Neuron (in vitro differentiated cells): ENCODE data around the gene IL17C.

Experiments used
- H2AFZ ChIP-seq: one replicate; pipeline ENCODE4 v1.6.1; 2013; ENCODE audit warnings: low read depth, mild to moderate bottlenecking, inconsistent platforms, low read length, moderate library complexity
- H3K27me3 ChIP-seq: one replicate; pipeline ENCODE4 v1.6.1; 2013; ENCODE audit warnings: low read length; ENCODE audit not compliant: insufficient read depth
- H3K36me3 ChIP-seq: one replicate; pipeline ENCODE4 v1.6.1; 2013; ENCODE audit warnings: low read length; ENCODE audit not compliant: insufficient read depth
- H3K4me1 ChIP-seq: one replicate; pipeline ENCODE4 v1.6.1; 2013; ENCODE audit warnings: low read length; ENCODE audit not compliant: insufficient read depth
- H3K4me3 ChIP-seq: 2 replicates; pipeline ENCODE4 v1.5.1; 2013; ENCODE audit warnings: mild to moderate bottlenecking, low read length, moderate library complexity
- H3K9me3 ChIP-seq: one replicate; pipeline ENCODE4 v1.6.1; 2013; ENCODE audit warnings: low read length

IL17C gene

DNA sequence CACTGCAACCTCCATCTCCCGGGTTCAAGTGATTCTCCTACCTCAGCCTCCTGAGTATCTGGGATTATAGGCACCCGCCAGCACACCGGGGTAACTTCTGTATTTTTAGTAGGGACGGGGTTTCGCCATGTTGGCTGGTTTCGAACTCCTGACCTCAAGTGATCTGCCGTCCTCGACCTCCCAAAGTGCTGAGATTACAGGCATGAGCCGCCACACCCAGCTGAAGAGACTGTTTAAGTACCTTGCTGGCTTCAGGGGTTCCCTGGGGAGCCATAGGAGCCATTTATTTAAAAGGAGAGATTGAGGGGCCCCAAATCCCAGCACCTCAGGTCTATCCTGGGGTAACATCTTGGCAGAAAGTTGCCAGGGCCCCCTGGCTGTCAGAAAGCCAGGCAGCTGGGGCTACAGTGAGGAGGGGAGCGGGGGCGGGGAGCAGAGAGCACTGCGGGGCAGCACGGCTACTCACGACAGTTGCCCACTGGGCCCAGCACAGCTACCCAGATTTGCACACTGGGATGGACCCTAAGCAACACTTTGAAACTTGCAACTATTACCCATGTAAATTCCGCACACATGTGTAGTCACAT lies 46.3 kb downstream of the IL17C start:
- H3K36me3 ChIP-seq: no peaks in the 10 kb centered on the region
- peaks cover 18% of the 10 kb centered on the region for H3K4me1 ChIP-seq
- no peak overlapping the region for H2AFZ ChIP-seq
- H3K9me3 ChIP-seq: no peaks in the 10 kb centered on the region
- peaks cover 41% of the 10 kb centered on the region for H3K27me3 ChIP-seq
- H3K4me3 ChIP-seq: no peak overlapping the region

GRCh38 chr16:88685156-88686061 lies 47.0 kb downstream of the IL17C start:
- Histone ChIP-seq H3K9me3 (no peaks in the 10 kb centered on the region), H3K4me1 (peaks cover 18% of the 10 kb centered on the region), H3K4me3 (peak overlapping the region; percentile 31), H2AFZ (no peak overlapping the region), H3K27me3 (peaks cover 46% of the 10 kb centered on the region), H3K36me3 (no peaks in the 10 kb centered on the region)

GRCh38 chr16:88686062-88686438 lies 47.7 kb downstream of the IL17C start:
- peaks cover 52% of the 10 kb centered on the region for H3K27me3 ChIP-seq
- H3K36me3 ChIP-seq: no peaks in the 10 kb centered on the region
- peaks cover 18% of the 10 kb centered on the region for H3K4me1 ChIP-seq
- no peaks in the 10 kb centered on the region for H3K9me3 ChIP-seq
- H3K4me3 ChIP-seq: peak overlapping the region; percentile 31
- H2AFZ ChIP-seq: no peak overlapping the region

GRCh38 chr16:88686439-88687253 lies 48.3 kb downstream of the IL17C start, which contains the start of gene SNAI3:
Gene SNAI3 (minus strand): TSS chr16:88686507. CDS start chr16:88686406, 101 bp downstream.
- peaks cover 56% of the 10 kb centered on the region for H3K27me3 ChIP-seq
- H3K9me3 ChIP-seq: no peaks in the 10 kb centered on the region
- H2AFZ ChIP-seq: no peak within 1 kb of the TSS
- peaks cover 17% of the 10 kb centered on the region for H3K4me1 ChIP-seq
- no peaks in the 10 kb centered on the region for H3K36me3 ChIP-seq
- peak within 1 kb of the TSS; percentile 31 for H3K4me3 ChIP-seq

GRCh38 chr16:88687254-88687576 lies 48.8 kb downstream of the IL17C start:
- H3K27me3 ChIP-seq: peaks cover 57% of the 10 kb centered on the region
- no peak overlapping the region for H2AFZ ChIP-seq
- H3K4me3 ChIP-seq: no peak overlapping the region
- H3K4me1 ChIP-seq: peaks cover 14% of the 10 kb centered on the region
- no peaks in the 10 kb centered on the region for H3K9me3 ChIP-seq
- no peaks in the 10 kb centered on the region for H3K36me3 ChIP-seq

DNA sequence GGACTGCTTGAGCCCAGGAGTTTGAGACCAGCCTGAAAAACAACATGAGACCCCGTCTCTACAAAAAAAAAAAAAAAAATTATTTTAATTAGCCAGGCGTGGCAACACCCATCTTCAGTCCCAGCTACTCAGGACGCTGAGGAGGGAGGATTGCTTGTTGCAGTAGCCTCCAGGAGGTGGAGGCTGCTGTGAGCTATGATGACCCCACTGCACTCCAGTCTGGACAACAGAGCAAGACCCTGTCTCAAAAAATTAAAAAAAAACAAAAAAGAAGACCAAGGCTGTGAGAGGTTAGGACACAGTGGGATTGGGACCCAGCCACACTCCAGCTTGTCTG lies 49.3 kb downstream of the IL17C start:
- H2AFZ ChIP-seq: no peak overlapping the region

DNA sequence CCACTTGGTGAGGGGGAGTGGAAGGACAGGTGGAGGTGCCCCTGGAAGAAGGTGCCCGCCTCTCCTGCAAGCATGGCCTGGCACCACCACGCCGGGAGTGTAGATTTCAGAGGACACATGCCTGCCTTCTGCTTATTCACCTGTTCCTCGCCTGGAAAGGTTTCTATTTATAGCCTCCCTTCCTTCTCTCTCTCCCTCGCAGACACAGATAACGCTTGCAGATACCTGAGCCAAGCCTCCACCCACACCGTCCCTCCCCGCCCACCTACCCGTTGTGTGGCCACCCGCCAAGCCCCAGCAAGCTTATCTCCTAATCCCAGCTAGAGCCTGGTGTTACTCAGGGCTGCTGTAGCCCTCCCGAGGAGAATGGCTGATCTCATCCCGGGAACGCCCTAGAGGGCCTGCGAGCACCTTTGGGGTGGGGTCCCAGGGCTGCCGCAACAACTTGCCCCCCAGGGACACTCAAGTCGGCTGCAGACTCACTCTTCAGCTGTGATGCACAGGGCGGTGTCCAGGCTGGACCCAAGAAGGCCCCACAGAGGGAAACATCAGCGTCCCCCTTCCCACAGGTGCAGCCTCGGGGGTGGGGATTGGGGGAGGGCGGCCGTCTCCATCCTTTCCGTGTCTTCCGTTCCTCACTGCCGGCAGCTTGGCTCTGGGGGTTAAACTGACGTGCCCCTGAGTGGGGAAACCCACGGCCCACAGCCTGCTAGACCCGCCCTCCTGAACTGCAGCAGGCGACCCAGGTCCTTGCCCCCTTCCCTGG lies 49.8 kb downstream of the IL17C start:
- no peak overlapping the region for H3K4me3 ChIP-seq
- H3K27me3 ChIP-seq: peaks cover 57% of the 10 kb centered on the region
- no peak overlapping the region for H2AFZ ChIP-seq
- H3K9me3 ChIP-seq: no peaks in the 10 kb centered on the region
- H3K4me1 ChIP-seq: peaks cover 14% of the 10 kb centered on the region
- no peaks in the 10 kb centered on the region for H3K36me3 ChIP-seq

More for the DNA sequence above, 49.3 kb downstream of the IL17C start:
- Histone ChIP-seq H3K9me3 (no peaks in the 10 kb centered on the region), H3K4me1 (peaks cover 14% of the 10 kb centered on the region), H3K36me3 (no peaks in the 10 kb centered on the region), H3K27me3 (peaks cover 57% of the 10 kb centered on the region), H3K4me3 (no peak overlapping the region)
